Measurements from ENCODE around the gene TBC1D22A.

TBC1D22A gene

DNA sequence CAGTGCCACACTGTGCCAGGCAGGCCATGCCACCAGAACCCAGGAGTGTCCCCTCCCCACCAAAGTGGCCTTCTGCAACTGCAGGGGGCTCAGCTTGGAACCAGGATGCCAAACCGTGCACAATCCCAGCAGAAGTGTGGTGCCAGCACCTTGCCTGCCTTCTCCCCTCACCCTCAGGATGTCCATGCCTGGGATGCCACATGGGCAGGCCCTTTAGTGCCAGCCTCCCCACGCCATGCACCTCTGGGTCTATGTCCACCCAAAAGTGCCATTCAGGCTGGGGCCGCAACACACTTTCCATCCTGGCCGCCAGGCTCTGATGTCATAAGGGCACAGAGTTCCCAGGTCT is 8.7 kb upstream of the TBC1D22A start:
- DNase-seq = no peak

DNA sequence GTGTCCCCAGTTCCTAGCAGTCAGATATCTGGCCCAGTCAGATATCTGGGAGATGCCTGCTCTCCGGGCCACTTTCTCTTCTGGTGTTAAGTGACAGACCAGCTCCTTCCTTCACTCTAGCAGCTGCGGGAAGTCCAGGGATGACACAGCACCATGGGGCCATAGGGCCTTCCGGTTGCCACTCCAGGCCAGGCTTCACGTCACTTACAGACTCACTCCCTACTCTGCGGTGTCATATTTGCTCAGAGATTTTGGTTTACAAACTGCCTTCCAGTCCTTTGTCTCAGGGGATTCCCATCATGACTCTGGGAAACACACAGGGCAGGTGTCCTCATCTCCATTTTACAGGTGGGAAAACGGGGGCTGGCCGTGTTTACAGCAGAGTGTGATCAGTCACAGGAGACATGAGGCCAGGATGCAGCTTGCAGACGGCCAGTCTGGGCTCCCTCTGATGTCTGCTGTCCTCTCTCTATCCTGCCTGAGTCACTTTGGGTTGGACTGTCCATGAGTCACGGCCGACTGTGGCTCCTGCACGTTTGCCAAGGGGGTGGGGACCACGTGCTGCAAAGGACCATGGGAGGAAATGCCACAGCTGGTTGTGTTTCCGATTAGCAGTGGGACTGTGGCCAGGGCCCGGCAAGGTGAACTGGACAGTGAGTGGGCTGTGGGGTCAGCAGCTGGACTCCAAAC is 8.2 kb upstream of the TBC1D22A start:
- DNase-seq = no peak

DNA sequence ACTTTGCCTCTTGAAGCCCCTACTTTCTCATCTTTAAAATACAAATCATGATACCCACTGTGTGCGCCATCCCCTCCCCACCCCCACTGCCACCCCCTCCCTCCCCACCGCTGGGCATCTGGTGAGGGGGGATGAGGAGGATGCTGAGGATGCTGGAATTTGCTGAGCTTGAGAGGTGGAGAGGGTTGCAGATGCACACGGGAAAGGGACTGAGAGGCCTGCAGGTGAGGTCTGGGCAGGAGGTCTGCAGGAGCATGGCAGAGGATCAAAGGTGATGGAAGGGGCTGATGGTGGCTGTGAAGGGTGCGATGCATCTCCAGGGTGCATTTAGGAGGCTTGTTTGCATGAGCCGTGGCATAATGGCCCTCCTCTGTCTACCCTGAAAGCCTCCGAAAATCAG is 7.6 kb upstream of the TBC1D22A start:
- DNase-seq = no peak

- DNase-seq = no peak
Measured at GRCh38 chr22:46755525-46755924, 6.9 kb upstream of the TBC1D22A start.

DNA sequence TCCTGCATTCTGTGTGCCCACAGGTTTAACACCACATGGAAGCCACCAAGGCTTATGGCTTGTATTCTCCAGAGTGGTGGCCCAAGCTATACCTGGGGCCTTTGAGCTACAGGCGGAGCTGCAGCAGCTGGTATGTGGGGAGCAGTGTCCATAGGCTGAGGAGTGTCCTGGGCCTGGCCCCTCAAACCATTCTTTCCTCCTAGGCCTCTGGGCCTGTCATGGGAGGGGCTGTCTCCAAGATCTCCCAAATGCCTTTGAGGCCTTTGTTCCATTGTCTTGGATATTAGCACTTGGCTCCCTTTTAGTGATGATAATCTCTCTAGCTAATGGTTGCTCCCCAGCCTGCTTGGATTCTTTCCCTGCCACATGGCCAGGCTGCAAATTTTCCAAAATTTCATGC is 6.4 kb upstream of the TBC1D22A start:
- no peak for DNase-seq

DNA sequence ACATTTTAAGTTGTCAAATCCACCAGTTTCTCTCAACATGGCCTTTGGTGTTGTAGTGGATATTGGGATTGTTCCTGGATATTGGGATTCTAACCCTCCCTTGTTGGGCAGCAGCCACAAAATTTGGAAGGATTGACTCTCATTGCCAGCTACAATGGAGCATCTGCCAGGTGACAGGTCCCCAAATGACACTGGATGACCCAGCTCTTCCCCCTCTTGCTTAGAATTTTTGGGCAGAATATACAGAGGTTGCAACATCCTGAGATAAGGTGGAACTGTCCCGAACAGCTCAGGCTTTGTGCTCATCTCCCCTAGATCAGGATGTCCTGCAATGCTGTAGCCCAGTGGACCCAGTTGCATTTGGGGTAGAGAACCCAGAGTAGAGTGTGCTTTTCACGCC is 5.3 kb upstream of the TBC1D22A start:
- no peak for DNase-seq

DNA sequence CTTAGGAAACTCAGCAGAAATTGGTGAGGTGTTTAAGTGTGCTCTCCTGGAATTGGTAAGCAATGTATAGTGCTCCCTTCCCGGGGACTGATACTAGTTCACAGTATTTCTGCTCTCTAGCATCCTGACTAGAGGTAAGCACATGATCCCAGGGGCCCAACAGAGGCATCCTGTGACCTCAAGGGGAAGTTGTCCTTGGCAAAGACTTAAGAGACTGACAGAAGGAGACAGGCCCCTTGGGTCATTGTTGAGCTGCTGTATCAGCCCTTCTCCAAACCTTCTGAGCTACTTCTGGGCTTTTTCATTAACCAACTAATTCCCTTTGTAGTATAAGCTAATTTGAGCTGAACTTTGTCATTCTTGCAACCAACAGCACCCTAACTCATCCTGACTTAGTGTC is 4.3 kb upstream of the TBC1D22A start:
- DNase-seq = no peak

GRCh38 chr22:46758867-46759290 is 3.6 kb upstream of the TBC1D22A start:
- peak; percentile 23 for DNase-seq

DNA sequence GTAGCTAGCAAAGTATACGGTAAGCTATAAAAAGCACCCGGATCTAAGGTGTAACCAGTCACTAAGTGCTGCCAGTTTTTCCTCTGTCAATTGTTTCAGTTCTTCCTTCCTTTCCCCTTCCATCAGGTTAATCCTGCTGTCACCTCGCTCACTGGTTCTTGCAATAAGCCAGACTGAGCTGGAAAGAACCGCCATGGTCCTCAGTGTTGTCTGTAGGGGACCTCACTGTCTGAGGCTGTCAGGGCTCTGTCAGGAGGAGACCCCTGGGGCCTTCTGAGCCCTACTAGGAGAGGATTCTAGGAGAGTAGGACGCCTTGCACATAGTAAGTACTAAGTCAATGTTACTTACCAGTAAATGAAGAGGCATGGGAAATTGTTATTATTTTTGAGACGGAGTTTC is 1.4 kb upstream of the TBC1D22A start:
- no peak for DNase-seq

- no peak for DNase-seq
Measured at GRCh38 chr22:46761539-46762237, 762 bp upstream of the TBC1D22A start.

DNA sequence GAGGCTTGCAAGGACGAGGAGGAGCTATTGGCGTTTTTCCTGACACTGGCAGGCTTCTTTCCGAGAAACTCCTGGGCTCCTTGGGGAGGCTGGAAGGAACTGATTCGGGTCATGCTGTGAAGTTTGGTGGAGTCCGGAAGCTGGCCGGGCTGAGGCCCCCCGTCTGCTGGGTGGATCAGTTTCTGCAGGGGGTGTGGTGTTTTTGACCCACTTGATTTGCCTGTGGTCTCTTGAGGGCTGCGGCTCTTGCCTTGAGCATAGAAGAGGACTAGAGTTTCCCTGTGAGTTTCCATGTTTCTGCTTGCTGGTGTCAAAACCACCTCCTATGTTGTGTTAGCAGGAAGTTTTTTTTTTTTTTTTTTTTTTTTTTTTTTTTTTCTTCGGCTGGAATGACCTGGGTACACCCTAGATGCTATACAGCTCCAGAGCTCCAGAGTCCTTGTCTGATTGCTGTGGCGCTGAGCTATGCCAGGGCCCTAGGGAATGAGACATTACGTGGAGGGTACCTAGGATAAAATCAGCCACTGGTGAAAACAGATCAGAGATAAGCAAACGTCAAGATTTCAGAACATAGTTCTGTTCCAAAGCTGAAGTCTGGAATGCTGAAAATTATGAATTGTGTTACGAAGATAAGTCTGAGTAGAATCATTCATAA is 728 bp downstream of the TBC1D22A start:
- DNase-seq = no peak

DNA sequence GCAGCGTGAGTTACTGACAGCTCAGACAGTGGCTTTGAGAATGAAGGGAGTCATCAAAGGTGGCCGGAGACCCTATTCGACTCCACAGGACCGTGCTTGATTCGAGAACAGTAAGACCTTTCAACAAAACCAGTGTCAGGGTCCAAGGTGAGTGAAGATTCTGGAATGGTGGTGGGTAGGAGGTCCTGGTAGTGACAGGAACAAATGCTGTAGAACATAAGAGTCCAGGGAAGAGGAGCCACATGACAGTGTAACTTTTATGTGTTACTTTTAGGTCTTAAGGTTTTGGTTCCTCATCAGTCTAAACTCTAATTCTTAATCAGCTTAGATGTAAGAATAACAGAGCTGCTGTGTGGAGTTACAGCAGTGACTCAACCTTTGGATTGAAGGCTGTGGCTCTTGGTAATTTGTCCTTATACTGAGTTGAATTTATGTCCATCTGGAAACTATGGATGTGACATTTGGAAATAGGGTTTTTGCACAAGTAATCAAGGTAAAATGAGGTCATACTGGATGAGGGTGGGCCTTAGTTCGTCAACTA is 1.8 kb downstream of the TBC1D22A start:
- no peak for DNase-seq

GRCh38 chr22:46764779-46765485 is 2.5 kb downstream of the TBC1D22A start:
- DNase-seq = no peak

- no peak for DNase-seq
Measured at GRCh38 chr22:46766611-46767010, 4.2 kb downstream of the TBC1D22A start.

GRCh38 chr22:46767249-46767985 is 5.0 kb downstream of the TBC1D22A start:
- no peak for DNase-seq

GRCh38 chr22:46769191-46769675 is 6.8 kb downstream of the TBC1D22A start:
- DNase-seq = peak; percentile 52

DNA sequence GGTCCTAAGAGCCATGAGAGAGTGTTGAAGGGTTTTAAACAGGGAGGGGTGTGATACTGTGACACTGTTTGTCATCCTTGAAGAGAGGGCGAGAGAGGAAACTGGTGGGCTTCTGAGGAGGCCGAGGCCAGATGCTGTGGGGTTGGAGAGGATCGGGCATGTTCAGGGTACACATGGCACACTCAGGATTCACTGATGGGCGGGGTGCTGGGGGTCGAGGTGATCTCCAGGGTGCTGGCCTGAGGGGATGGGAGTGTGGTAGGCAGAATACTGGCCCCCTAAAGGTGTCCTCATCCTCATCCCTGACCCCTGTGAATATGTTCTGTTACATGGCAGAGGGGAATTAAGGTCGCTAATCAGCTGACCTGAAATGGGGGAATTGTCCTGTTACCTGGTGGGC is 7.3 kb downstream of the TBC1D22A start:
- DNase-seq = no peak

DNA sequence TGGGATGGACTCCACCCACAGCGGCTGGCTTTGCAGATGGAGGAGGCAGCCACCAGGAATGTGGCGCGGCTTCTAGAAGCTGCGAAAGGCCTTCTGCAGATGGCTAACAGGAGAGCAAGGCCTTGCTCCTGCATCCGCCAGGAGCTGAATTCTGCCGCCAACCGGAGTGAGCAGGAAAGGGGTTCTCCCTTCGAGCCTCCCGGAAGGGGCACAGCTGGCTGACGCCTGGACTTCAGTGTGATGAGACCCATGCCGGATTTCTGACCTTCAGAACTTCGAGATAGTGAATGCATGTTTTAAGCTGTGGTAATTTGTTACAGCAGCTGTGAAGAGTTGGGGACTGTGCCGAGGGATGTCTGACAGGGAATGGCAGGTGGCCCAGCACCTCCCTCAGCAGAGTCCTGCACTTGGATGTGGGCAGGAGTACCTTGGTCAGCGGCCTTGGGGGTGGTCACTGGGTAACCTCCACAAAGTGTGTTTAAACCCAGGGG is 7.7 kb downstream of the TBC1D22A start:
- no peak for DNase-seq

- no peak for DNase-seq
Measured at GRCh38 chr22:46770726-46771125, 8.3 kb downstream of the TBC1D22A start.

GRCh38 chr22:46773076-46773475 is 10.6 kb downstream of the TBC1D22A start:
- DNase-seq = no peak

GRCh38 chr22:46774253-46774979 is 12.0 kb downstream of the TBC1D22A start:
- DNase-seq = no peak

Data from NCI-H2029 treated with DMSO at 0.1 percent for 48 hours (cell line).